CD4-positive, alpha-beta T cell (primary cell): ENCODE measurements around the gene ANKRD39. TPM values are rescaled to one million over a fixed set of nuclear protein-coding genes. Genes with fewer than 3 reads are reported as not detected.

Experiments
- microRNA-seq: library from miRNA; unstranded; fragments of <30 nt; microRNA quantifications from one replicate; pipeline ENCODE4 v1.2.0, GENCODE V29; 2021; ENCODE audit warnings: borderline microRNAs expressed, borderline replicate concordance
- total RNA-seq, 174 experiments: library from RNA in 2 of 174; stranded (reverse) in 2 of 174; gene quantifications; one replicate each; pipeline ENCODE4 v1.2.3 and lab custom pipeline; 2021 to 2026

ANKRD39 gene
- total RNA-seq, 2 experiments from 2014 or later: 17.2 to 18.3 TPM

Small RNA genes within 50 kb of the gene (microRNA-seq; reads per million reads assigned to microRNA genes)
- not detected for gene MIR3127

Other genes with a start within 250 kb of the ANKRD39 start
- 10 to 100 TPM; 54.4 to 61.8 TPM for gene KANSL3, start 219.7 kb downstream of the ANKRD39 start, total RNA-seq
- not detected for gene FER1L5, start 215.3 kb downstream of the ANKRD39 start, total RNA-seq
- gene LMAN2L, start 118.0 kb downstream of the ANKRD39 start, total RNA-seq: 1 to 10 TPM; 1.1 to 1.8 TPM
- gene CNNM4, start 97.1 kb downstream of the ANKRD39 start, total RNA-seq: 1 to 10 TPM; 7.0 to 7.1 TPM
- gene CNNM3, start 41.7 kb downstream of the ANKRD39 start, total RNA-seq: 10 to 100 TPM; 48.7 to 53.5 TPM
- 10 to 100 TPM in 1 of 2 experiments, 1 to 10 TPM in 1; 6.2 to 10.4 TPM for gene ANKRD23, start 14.0 kb downstream of the ANKRD39 start, total RNA-seq
- 10 to 100 TPM; 55.8 to 56.8 TPM for gene SEMA4C, start 12.1 kb upstream of the ANKRD39 start, total RNA-seq
- gene FAM178B, start 128.6 kb upstream of the ANKRD39 start, total RNA-seq: under 1 TPM; 0.20 to 0.96 TPM
- 10 to 100 TPM; 31.0 to 39.3 TPM for gene FAHD2B, start 236.9 kb upstream of the ANKRD39 start, total RNA-seq